Hematopoietic multipotent progenitor cell treated with erythropoietin and hydrocortisone succinate and interleukin-3 and kit ligand, for 15 days (in vitro differentiated cells): ENCODE measurements around the gene RNF121.
A peak's percentile ranks its signal among the peaks of the same experiment; 100 is the strongest.

Experiments
- DNase-seq: peaks from one replicate; pipeline ENCODE4 v3.0.0-alpha.2; 2015; ENCODE audit warnings: low spot score

Gene RNF121

GRCh38 chr11:71990701-71991100, 61.9 kb downstream of the RNF121 start:
- DNase-seq: no peak

- DNase-seq: no peak
These were observed 62.6 kb downstream of the RNF121 start for GRCh38 chr11:71991494-71991893.

DNA sequence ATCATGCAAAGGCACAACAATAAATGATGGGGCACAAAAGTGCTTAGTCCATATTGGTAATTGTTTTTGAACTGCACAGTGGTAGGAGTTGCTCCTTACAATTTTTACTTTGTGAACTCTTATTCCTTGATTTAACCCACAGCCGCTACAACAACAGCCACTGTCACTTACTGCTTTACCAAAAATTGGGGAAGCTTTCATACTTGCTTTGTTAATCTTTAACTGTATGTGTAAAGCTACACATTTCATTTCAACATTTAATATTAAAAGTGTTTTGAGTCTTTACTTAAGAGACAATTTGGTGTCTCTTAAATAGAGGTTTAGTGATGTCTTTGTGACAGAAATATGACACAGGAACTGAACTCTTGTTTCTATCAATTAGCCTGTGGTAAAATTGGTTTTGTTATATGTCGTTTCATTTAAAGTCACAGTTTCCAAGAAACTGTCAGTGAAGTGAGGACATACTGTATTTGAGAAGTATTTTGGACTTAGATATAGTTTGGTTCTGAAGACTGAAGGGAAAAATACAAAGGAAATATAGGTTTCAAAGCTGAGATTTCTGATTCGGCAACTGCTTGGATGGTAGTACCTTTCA, 63.4 kb downstream of the RNF121 start:
- no peak for DNase-seq

DNA sequence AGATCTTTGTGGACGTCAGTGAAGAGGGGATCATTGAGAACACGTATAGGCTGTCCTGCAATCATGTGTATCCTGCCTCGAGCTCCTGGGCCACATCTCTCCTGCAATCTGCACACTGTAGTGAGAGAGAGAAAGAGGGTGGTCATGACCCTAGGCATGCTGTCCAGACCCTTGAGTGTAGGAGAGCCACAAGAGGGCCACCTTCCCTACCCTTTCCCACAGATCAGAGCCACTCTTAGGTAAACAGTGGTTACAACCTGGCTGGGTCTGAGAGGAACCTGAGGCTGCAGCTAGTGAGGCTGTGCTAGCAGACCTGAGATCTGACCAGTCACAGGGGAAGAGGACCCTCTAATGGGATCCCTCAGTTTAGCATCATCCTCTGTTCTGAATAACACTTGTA, 65.9 kb downstream of the RNF121 start:
- DNase-seq: no peak

DNA sequence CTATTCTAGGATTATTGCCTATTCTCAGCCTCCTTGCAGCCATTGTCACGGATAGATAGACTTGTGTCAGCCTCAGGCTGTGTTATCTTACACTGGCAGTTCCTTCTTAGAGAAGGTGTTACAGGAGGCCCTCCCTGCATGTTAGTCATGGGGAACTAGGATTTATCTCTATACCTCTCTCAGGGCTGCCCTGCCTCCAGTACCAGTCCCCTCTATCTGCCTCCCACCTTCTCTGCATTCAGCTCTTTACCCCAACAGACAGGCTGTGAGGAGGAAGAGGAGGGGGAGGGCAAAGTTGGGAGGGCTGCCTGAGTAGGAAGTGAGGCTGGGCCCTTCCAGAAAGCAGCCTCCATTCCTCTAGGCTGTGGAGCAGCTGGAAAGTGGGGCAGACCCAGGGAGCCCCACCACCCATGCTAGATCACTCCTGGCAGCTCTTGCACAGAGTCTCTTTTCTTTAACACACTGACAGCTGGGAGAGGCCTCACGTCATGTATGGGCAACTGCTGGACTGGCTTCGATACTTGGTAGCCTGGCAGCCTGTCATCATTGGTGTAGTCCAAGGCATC, 67.0 kb downstream of the RNF121 start:
- peak; percentile 83 for DNase-seq

DNA sequence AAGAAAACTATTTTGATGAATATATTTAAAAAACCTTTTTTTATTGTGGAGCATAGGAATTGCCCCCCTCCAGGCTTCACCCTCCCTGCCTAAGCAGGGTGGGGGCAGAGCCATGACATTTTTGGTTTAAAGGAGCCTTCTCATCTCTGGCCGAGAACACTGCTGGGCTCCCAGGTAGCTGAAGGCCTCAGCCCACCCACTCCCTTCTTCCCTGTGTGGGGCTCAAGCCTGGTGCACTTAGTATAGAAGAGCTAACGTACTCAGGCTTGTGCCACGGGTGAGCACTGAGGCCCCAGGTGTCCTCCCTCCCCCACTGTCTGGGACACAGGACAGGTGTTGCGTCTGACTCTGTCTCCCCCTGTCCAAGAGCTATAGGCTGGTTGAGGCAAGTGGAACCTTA, 67.7 kb downstream of the RNF121 start:
- no peak for DNase-seq

GRCh38 chr11:71996946-71997345, 68.1 kb downstream of the RNF121 start:
- DNase-seq: no peak

GRCh38 chr11:71997594-71997993, 68.7 kb downstream of the RNF121 start:
- DNase-seq: no peak

- no peak for DNase-seq
These were observed 69.2 kb downstream of the RNF121 start for GRCh38 chr11:71998061-71998460.

- DNase-seq: no peak
These were observed 69.9 kb downstream of the RNF121 start, which contains the start of gene IL18BP for GRCh38 chr11:71998649-71999310. Gene IL18BP (plus strand): TSS chr11:71998909. CDS start chr11:71999985, 1,076 bp downstream.

- DNase-seq: no peak
These were observed 70.5 kb downstream of the RNF121 start for GRCh38 chr11:71999362-71999761.

DNA sequence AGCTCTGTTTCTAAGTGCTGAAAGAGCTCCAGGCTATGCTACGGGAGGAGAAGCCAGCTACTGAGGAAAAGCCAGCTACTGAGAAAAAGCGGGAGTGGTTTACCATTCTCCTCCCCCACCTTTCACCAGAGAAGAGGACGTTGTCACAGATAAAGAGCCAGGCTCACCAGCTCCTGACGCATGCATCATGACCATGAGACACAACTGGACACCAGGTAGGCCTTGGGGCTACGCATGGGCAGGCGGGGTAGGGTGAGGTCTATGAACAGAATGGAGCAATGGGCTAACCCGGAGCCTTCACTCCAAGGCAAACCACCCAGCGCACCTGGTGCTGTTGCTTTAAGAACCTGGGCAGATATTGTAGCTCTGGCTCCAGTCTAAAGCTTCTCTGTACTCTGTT, 71.0 kb downstream of the RNF121 start:
- DNase-seq: peak; percentile 55

DNA sequence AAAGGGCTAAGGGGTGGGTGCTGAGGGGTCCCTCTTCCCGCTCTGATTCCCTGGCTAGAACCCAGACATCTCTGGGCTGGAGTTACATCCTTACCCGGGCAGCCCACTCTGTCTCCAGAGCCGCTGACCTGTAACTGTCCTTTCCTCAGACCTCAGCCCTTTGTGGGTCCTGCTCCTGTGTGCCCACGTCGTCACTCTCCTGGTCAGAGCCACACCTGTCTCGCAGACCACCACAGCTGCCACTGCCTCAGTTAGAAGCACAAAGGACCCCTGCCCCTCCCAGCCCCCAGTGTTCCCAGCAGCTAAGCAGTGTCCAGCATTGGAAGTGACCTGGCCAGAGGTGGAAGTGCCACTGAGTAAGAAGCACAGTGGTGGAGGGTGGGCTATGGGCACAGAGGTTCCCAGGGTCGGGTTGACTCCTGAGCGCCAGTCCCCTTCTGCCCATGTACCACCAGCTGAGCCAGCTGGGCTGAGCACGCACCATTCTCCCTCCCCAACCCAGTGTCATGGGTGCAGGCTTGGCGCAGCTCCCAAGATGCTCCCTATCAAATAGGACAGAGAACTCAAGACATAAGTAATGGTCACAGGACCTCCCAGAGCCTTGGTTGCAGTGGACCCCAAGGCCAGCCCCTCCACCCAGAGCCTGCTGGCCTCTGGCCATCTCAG, 71.5 kb downstream of the RNF121 start:
- DNase-seq: peak; percentile 34

DNA sequence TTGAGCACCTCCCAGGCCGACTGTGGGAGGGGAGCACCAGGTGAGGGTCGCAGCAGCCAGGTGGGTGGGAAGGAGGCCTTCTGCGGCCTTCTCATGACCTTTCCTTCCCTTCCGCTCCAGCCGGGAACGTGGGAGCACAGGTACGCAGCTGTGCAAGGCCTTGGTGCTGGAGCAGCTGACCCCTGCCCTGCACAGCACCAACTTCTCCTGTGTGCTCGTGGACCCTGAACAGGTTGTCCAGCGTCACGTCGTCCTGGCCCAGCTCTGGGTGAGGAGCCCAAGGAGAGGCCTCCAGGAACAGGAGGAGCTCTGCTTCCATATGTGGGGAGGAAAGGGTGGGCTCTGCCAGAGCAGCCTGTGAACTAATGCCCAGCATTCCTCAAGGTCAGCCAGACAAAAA, 72.4 kb downstream of the RNF121 start:
- no peak for DNase-seq

DNA sequence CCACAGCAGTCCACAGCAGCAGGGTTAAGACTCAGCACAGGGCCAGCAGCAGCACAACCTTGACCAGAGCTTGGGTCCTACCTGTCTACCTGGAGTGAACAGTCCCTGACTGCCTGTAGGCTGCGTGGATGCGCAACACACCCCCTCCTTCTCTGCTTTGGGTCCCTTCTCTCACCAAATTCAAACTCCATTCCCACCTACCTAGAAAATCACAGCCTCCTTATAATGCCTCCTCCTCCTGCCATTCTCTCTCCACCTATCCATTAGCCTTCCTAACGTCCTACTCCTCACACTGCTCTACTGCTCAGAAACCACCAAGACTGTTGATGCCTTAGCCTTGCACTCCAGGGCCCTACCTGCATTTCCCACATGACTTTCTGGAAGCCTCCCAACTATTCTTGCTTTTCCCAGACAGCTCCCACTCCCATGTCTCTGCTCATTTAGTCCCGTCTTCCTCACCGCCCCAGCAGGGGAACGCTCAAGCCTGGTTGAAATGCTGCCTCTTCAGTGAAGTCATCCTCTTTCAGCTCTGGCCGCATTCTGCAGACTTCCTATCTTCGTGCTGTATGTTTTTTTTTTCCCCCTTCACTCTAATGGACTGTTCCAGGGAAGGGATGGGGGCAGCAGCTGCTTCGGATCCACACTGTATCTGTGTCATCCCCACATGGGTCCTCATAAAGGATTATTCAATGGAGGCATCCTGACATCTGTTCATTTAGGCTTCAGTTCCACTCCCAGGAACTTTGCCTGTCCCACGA, 73.2 kb downstream of the RNF121 start:
- DNase-seq: no peak

GRCh38 chr11:72002841-72003775, 74.3 kb downstream of the RNF121 start:
- DNase-seq: no peak

- no peak for DNase-seq
These were observed 74.9 kb downstream of the RNF121 start for GRCh38 chr11:72003776-72004171.

DNA sequence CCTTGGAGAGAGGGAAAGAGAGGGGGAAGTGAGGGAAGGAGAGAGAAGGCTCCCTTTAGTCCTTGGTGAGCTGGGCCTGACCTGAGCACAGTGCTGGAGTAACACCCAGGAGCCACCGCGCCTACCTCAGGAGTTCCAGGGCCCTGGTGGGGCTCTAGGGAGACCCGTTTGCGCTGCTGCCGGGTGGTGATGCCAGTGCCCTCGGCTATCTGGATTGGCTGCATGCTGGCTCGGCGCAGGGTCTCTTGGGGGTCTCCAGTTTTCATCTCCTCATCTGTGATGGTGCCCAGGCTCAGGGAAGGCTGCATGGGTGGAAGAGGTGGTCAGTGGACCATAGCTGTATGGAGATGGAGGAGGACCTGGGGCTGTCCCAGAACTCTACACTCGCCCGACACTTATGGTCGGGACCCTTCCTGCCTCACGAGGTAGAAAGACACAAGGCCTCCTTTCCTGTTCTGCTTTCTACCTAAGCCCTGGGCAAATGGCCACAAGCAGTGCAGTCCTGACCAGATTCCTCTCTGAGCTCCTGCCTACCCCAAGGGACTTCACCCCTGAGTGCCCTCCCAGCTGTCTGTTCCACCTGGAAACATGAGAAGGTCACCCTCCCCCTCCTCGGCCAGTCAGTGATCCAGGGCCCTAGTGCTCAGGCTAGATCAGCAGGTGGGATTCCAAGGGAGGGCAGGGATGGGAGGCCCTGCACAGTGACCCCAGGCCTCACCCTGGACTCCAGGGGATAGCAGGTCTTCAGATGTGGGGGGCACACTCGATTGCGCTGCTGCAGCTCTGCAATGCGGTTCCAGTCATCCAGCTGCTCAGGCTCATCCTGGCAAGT, 75.9 kb downstream of the RNF121 start:
- no peak for DNase-seq

DNA sequence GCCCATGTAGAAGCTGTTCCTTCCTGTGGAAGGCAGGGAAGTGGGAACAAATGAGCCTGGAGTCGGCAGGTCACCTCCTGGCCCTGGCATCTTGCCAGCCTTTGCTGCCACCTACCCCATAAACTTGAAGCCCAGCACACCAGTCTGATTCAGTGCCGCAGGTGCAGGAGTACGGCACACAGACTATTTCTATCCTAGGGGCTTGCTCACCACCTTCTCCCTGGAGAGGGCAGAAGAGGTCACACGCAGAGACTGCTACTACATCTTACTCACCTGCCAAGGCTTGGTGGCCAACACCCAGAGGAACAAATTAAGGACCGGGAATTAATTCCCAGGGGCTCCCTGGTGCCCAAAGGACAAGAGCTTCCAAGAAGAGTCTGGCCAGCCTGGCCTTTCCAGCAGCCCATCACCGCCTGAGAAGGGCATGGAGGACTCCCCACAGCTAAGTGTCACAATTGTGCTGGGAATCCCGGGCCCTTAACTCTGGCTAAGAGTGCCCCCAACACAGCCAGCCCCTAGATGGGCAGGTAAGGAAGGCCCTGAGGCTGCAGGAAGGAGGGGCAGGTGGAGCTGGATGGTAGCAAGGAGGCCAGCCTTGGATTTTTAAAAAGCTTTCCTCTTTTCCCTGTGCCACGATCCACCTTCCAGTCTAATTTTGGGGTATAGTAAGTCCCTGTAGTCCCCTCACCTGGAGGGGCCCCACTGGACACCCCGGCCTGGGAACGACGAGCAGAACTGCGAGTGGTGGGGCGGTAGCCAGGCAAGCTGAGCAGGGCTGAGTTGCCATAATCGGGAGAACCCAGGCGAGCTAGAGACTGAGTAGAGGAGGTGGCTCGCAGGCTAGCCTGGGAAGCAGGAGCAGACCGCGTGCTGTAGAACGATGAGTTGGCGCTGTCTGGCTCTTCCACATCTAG, 76.8 kb downstream of the RNF121 start:
- no peak for DNase-seq
